DMS153 treated with DMSO at 0.1 percent for 48 hours (cell line): ENCODE data around the gene NINL.
"Not testable (repeated sequence)": the region's sequence is repeated elsewhere in the genome, so short reads cannot be mapped to it uniquely, and the experiment has no call there.

ENCODE experiments used
- DNase-seq: peaks from one replicate; lab custom pipeline; 2025; ENCODE audit not compliant: unreplicated experiment; lab: John Stamatoyannopoulos, UW

Gene NINL

DNA sequence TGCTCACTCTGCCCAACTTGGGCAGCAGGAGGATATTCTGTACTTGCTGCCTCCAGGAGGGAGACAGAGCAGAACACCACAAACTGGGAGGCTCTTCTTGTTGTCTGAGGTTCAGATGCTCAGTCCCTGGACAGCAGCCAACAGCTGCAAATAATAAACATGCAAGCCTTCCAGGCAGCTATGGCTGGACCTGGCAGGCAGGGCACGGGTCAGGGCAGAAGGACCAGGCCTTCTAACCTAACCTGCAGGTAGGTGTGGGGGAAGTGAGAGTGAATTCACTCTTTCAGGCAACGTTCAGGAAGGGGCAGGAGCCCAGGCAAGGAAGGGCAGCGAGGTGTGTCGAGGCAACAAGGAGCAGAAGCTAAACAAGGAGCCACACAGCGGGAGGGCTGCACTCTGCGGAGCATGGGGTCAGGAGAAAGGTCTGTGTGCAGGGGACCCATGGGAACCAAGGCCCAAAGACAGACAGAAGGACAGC is 31.5 kb downstream of the NINL start:
- DNase-seq: no peak

DNA sequence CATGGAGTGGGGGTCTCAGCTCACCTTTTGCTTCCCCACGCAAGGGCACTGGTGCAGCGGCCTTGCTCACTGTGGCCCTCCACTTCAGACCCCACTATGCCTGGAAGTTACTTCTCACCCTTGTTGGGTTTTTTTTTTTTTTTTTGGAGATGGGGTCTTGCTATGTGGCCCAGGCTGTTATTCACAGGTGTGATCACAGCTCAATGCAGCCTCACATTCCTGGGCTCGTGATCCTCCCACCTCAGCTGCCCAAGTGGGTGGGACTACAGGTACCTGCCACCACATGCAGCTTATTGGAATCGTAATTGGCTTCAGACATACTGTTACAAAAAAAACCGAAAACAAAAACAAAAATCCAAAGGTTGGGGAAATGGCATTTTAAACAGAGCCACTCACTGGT is 32.4 kb downstream of the NINL start:
- no peak for DNase-seq

DNA sequence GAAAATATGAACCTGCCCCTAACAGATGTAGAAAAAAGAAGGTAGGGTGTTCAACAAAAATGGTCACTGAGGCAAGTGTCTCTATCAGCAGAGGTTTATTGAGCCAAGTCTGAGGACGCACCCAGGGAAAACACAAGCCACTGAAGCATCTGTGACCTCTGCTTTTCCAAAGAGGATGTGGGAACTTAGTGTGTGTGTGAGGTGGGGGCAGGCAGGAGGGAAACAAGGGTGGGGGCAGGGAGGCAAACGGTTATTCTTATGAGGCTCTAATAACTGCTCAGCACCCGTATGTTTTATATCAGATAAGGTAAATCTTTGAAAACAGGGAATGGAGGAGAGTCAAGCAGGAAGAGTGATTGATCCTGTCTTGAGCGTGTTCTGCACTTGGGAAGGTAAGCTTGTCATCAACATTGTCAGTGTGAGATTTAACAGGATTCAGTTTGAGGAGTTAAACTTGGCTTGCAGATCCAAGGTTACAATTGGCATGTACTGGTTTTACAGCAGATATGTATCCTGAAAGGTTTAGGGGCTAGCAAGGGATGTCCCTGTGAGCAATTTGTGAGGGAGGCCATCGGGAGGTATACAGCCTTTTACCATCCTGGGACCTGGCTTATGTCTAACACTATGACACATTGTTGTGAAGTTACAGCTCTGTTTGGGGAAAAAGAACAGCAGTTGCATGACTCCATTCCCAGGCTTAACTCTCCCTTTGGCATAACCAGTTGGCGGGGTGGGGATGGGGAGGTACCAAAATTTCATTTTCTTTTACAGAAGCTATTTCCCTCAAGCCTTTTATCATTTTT is 33.7 kb downstream of the NINL start:
- no peak for DNase-seq

DNA sequence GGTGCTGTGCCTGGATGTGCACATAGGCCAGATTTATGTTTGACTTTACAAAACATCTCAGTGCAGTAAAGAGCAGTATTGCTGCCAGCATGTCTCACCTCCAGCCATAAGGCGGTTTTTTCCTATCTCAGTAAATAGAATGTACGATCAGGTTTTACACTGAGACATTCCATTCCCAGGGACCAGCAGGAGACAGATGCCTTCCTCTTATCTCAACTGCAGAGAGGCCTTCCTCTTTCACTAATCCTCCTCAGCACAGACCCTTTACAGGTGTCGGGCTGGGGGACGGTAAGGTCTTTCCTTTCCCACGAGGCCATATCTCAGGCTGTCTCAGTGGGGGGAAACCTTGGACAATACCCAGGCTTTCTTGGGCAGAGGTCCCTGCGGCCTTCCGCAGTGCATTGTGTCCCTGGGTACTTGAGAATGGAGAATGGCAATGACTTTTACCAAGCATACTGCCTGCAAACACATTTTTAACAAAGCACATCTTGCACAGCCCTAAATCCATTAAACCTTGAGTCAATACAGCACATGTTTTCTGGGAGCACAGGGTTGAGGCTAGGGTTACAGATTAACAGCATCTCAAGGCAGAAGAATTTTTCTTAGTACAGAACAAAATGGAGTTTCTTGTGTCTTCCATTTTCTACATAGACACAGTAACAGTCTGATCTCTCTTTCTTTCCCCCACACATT is 34.5 kb downstream of the NINL start:
- DNase-seq: not testable (repeated sequence)

DNA sequence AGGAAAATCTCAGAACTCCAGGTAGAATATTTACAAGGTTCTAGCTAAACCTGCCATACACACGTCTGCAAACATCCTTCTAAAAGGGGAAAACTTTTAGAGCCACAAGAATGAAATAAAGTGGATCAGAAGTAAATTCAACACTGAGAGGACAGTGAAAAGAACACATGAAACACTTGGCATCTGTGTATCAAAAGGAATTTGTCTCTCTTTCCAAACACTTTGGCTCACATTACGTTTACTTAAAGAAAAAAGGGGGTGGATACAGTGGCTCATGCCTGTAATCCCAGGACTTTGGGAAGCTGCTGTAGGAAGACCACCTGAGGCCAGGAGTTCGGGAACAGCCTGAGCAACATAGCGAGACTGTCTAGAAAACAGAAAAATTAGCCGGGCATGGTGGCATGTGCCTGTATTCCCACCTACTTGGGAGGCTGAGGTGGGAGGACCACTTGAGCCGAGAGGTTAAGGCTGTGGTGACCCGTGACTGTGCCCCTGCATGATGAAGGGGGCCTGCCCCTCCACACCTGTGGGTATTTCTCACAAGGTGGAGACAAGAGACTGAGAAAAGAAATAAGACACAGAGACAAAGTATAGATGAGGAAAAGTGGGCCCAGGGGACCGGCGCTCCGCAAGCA is 35.4 kb downstream of the NINL start:
- no peak for DNase-seq

DNA sequence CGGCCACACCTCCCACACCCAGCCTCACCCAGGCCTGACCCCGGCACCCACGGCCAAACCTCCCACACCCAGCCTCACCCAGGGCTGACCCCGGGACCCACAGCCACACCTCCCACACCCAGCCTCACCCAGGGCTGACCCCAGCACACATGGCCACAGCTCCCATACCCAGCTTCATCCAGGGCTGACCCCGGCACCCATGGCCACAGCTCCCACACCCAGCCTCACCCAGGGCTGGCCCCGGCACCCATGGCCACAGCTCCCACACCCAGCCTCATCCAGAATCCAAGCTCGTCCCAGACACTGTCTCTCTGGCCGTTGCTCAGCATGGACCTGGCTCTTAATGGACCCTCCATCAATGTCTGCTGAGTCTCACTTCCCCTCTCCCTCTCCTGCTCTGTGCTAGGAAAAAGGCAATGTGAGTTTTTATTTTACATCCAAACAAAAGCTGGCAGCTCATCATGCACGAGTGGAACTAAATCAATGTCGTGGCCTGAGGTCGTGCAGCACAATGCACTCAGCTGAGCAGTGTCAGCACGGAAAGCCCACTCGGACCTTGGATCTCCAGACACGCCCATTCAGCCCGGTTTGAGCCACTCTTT is 36.1 kb downstream of the NINL start:
- DNase-seq: no peak

DNA sequence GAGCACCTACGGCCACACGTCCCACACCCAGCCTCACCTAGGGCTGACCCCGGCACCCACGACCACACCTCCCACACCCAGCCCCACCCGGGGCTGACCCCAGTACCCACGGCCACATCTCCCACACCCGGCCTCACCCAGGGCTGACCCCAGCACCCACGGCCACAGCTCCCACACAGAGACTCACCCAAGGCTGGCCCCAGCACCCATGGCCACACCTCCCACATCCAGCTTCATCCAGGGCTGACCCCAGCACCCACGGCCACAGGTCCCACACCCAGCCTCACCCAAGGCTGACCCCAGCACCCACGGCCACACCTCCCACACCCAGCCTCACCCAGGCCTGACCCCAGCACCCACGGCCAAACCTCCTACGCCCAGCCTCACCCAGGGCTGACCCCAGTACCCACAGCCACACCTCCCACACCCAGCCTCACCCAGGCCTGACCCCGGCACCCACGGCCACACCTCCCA is 36.7 kb downstream of the NINL start:
- DNase-seq: no peak

DNA sequence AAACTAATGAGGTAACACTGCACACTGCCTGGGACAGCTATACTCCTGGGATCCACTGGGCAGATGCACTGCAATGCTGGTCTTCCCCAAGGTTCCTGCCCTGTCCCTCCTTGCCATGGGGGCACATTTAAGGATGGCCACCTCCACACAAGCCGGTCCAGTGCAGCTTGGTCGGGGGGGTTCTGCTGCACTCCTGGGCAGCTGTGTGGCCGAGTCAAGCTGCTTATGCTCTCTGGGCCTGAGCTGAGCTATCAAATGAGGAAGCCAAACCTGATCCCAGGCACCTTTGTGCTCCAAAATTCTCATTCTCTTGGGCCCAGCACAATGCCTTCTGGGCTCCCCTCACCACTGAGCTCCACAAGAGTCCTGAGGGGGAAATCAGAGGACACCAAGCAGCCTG is 37.3 kb downstream of the NINL start:
- DNase-seq: no peak

DNA sequence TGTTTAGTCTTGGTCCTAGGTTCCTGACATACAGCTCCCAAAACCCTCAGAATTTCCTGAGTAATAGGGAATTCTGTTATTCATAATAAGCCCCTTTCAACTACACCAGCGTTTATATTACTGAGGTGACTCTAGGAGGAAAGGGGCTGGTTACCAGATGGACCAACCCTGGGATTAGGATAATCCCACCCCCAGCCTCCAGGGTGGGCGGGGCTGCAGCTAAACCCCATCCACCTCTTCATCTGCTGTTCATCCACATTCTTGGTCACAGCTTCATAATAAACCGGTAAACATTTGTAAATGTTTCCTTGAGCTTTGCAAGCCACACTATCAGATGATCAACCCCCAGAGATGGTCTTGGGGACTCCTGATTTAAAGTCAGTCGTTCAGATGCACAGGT is 38.3 kb downstream of the NINL start:
- no peak for DNase-seq

DNA sequence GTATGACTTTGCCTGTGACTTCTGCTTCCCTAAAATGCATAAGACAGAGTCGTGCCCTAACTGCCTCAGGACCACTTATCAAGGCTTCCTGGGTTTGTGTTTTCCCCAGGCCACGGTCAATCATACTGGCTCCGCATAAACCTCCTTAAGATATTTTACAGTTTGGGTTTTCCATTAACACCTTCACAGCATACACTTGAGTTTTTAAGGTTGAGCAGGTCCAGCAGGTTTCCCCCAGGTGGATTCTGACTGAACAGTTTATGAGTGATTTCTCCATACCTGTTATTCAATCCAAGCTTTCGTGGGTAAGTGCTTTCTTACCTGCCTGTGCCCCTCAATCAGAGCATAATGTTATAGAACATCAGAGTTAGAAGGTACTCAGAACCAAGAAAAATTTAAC is 39.3 kb downstream of the NINL start:
- DNase-seq: no peak

DNA sequence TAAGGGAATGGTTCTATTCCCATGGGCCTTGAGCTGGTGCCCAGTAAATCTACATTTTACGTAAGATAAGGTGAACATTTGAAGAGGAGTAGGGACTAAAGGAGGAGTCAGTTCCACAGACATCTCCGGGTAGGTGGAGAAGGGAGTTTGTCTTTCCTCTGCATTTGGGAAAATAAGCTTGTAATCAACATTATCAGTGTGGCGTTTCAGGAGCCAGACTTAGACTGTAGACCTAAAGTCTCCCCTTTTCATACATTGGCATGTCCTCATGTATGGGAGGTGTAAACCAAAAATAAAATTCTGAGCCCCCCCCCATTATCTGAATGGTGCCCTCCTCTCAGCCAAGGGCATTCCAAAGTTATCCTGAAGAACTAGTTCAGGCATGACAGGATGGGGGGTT is 40.2 kb downstream of the NINL start:
- DNase-seq: no peak

DNA sequence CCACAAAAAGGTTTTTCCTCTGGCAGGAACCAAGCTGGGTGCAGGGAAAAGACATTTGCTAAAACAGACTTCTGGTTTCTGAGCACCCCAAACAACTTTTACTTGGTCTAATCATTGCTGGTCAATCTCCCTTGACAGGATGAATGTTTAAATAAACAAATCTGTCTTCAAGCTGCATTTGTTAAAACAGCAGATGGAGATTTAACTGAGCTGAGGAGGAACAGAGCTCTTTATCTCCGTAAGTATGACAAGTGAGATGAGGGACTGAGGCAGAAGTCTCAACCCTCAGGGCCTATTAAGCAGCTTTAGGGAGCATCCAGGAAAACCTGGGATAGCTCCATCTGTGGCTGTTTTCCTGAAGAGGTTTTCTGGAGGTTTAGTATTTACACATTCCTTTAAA is 40.6 kb downstream of the NINL start:
- DNase-seq: no peak

DNA sequence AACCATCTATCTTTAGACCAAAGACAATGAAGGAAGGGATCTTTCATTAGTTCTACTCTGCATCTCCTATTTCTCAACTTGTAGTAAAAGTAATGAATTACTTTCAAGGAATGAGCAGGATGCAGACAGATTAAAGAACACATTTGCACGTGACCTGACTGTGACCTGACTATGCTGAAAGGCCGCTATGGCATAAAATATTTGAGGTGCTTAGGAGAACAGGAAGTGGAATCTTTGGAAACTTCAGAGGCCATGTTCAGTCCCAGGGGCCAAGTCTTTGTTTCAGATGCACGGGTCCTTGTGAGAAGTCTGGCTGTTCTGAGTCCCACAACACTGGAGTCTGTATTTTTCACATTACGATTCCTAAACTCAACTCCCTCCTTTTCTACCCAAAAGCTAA is 41.0 kb downstream of the NINL start:
- DNase-seq: no peak

DNA sequence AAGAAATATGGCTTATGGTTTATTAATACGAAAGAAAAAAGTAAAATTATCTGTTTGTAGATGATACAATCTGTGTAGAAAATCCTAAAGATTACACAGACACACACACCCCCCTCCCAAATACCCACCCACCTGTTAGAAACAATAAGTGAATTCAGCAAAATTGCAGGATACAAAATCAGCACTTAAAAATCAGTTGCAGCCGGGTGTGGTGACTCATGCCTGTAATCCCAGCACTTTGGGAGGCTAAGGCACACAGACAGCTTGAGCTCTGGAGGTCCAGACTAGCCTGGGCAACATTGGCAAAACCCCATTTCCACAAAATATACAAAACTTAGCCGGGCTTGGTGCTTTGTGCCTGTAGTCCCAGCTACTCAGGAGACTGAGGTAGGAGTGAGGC is 42.3 kb downstream of the NINL start:
- no peak for DNase-seq

DNA sequence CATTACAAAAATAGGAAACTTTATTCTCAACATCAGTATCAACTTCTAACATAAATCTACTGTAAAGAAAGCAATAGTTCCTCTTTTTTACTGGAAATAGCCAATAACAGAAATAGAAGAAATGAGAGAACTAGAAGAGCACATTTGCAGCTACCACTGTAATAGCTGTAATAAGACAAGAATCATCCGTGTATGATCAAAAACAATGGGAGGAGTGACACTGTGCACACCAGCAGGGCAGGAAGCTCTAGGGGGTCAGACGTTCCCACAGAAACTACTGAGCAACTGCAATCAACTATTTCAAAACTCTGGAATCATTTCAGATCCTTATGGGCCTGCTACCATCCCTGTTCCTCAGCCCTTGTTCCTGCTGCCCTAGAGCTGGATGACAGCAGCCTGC is 43.7 kb downstream of the NINL start:
- no peak for DNase-seq

DNA sequence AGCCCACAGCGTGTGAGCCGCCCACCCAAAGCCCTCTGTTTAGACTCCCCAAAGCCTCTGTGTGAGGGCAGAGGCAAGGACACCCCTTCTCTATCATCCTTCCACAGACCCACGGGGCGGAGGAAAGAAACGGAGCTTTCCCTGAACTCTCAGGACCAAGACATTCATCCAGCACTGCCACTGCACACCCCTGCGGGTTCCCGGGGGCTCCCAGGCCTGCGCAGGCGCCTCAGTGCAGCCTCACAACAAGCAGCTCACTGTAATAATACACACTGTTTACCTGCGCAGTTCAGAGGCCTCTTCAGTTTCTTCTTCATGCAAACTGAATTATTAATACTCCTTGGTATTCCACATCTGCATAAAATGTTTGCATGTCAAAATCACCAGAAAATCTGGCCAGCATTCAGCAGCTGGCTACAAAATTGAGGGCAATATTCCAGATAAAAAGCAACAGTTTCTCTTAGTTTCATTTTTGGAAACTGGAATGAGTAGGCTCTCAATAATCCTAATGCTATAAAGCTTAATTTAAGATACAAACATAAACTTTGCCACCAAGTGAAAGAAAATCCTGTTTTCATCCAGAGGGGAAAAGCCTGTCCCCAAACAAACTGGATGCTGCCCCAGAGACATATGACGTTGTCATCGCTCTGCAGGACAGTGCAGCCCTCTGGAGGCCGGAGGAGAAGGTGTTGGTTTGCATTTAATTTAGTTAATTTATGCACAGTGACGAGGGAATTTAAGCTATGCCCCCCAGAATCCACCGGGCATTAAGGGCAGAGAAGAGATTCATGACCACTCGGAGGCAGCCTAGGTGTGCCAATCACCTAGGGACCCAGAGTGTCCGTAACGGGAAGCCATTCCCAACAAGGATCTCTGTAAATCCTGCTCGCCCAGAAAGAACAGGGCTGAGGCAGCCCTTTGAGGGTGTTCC is 45.3 kb downstream of the NINL start:
- DNase-seq: no peak

DNA sequence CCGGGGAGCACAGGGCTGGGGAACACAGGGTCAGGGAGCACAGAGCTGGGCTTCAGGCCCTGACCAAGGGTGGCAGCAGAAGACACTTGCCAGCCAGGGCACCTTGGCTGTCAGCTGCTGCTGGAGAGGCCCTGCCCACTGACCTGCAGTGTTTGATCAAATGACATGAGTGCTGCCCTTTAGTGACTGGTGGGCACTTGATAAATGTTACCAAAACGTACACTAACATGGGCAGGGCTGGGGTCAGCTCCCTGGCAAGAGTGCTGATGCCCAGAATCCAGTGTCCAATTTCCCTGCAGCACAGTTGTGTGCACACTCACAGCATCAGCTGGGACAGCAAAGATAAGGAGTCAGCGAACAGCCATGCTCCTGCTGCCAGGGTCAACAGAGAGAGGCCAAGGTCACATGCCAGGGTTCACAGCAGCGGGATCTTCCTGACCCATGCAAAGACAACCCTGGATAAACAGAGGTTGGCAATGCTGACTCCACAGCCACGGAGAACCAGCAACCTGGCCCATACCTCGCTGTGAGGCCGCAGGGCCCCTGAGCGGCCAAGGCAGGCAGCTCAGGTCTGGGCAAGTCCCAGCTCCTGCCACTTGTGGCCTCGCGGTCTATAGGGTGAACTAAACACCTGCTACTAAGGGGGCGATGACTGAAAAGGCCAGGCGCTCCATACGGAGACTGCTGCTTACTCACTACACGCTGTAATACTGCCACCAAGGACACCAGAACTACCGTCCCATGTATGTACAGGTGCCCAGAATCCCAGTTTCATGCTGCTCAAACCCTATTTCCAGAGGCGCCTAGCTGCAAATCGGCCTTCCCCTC is 46.3 kb downstream of the NINL start:
- DNase-seq: no peak

DNA sequence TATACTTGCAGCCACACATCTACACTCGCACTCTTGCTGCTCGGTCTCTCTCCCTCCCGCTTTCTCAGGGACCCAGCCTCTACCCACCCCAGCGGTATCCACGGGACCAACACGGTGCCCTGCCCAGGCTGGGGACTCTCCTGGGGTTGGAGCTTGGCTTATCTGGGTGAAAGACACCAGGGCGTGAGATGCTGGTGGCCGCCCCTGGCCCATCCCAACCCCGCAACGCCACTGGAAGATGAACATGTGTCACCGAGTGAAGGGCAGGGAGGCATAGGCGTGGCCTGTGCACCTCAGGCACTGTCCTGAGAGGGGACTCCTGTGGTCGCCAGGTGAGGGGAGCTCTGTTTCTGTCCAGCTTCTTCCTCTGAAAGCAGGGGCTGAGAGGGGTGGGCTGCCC is 47.4 kb downstream of the NINL start:
- no peak for DNase-seq

DNA sequence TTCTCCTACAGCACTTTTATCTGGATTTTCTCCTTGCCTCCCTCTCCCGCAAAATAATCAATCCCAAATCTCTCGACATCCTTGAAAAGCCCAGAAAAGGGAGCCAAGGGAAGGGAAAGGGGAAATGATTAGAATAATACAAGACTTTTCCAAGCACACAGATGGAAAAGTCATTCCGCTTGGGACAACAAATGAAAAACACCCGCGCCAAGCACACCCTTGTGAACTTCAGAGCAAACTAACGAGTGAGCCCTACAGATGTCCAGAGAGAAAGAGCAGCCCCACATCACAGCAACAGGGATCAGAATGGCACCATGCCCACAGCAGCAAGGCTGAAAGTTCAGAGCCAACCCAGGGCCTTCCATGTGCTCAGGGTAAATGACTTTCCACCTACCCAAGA is 49.6 kb downstream of the NINL start:
- DNase-seq: no peak

DNA sequence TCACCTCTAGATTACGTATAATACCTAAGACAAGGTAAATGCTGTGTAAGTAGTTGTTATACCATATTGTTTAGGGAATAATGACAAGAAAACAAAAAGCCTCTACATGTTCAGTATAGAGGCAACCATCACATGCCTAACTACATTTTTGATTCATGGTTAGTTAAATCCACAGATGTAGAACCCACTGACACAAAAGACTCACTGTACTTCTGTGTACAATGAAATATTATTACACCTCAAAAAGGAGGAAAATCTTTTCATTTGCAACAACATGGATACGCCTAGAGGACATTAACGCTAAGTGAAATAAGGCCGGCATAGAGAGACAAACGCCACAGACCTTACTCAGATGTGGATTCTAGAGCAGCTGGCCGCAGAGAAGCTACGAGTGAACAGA is 50.5 kb downstream of the NINL start:
- no peak for DNase-seq
